RWPE2 (cell line): ENCODE results near the gene ADGRG1.

ENCODE experiments used
- ATAC-seq: fragments of 200-7000 bp; cut with Tn5 transposase; 3 replicates; pipeline ENCODE4 v1.9.1; 2021; ENCODE audit warnings: low read depth
- DNase-seq: peaks from one replicate; pipeline ENCODE4 v3.0.0-alpha.2; 2020; ENCODE audit warnings: low spot score
- H3K27ac ChIP-seq: fragments of 450-650 bp; 2 replicates; pipeline ENCODE4 v1.5.1; 2017; ENCODE audit warnings: mild to moderate bottlenecking; ENCODE audit not compliant: poor library complexity, severe bottlenecking
- H3K27me3 ChIP-seq: fragments of 250-450 bp; sonication (Bioruptor Pico); 2 replicates; pipeline ENCODE4 v1.5.1; 2021; ENCODE audit warnings: mild to moderate bottlenecking, moderate library complexity; ENCODE audit not compliant: insufficient read depth, poor library complexity, severe bottlenecking
- H3K36me3 ChIP-seq: fragments of 250-450 bp; sonication (Bioruptor Pico); 2 replicates; pipeline ENCODE4 v1.5.1; 2020; ENCODE audit warnings: low read depth, mild to moderate bottlenecking, moderate library complexity
- H3K4me1 ChIP-seq: fragments of 250-450 bp; sonication (Bioruptor Pico); 2 replicates; pipeline ENCODE4 v1.5.1; 2021; ENCODE audit warnings: mild to moderate bottlenecking, moderate library complexity; ENCODE audit not compliant: insufficient read depth, poor library complexity, severe bottlenecking
- H3K4me3 ChIP-seq: fragments of 250-450 bp; sonication (Bioruptor Pico); 2 replicates; pipeline ENCODE4 v1.5.1; 2021; ENCODE audit warnings: mild to moderate bottlenecking, moderate library complexity; ENCODE audit not compliant: severe bottlenecking
- H3K9me3 ChIP-seq: fragments of 250-450 bp; sonication (Bioruptor Pico); 2 replicates; pipeline ENCODE4 v1.5.1; 2021; ENCODE audit warnings: mild to moderate bottlenecking, moderate library complexity; ENCODE audit not compliant: severe bottlenecking
- CTCF ChIP-seq: fragments of 450-650 bp; IDR thresholded peaks from one replicate; pipeline ENCODE4 v1.5.1; 2017; ENCODE audit warnings: mild to moderate bottlenecking, moderate library complexity; ENCODE audit not compliant: poor library complexity, severe bottlenecking

ADGRG1 gene

GRCh38 chr16:57638381-57638780 lies 10.0 kb downstream of the ADGRG1 start:
- Histone ChIP-seq H3K27ac (no peak overlapping the region), H3K4me3 (no peak overlapping the region), H3K4me1 (peaks cover 18% of the 10 kb centered on the region), H3K9me3 (no peaks in the 10 kb centered on the region), H3K27me3 (no peaks in the 10 kb centered on the region), H3K36me3 (peaks cover 46% of the 10 kb centered on the region)
- DNase-seq (no peak), ATAC-seq (no peak)
- TF ChIP-seq CTCF = no peak

GRCh38 chr16:57639172-57639887 lies 10.9 kb downstream of the ADGRG1 start:
- H3K27me3 ChIP-seq = no peaks in the 10 kb centered on the region
- TF ChIP-seq CTCF = no peak
- DNase-seq = no peak
- ATAC-seq = no peak
- peaks cover 12% of the 10 kb centered on the region for H3K4me1 ChIP-seq
- H3K27ac ChIP-seq = no peak overlapping the region
- H3K4me3 ChIP-seq = no peak overlapping the region
- H3K9me3 ChIP-seq = no peaks in the 10 kb centered on the region
- peaks cover 42% of the 10 kb centered on the region for H3K36me3 ChIP-seq

GRCh38 chr16:57640185-57640584 lies 11.8 kb downstream of the ADGRG1 start:
- ATAC-seq (no peak), DNase-seq (no peak)
- TF ChIP-seq CTCF = no peak
- no peak overlapping the region for H3K4me3 ChIP-seq
- H3K36me3 ChIP-seq = peaks cover 43% of the 10 kb centered on the region
- no peak overlapping the region for H3K27ac ChIP-seq
- no peaks in the 10 kb centered on the region for H3K9me3 ChIP-seq
- peaks cover 15% of the 10 kb centered on the region for H3K4me1 ChIP-seq
- H3K27me3 ChIP-seq = no peaks in the 10 kb centered on the region

GRCh38 chr16:57640612-57641011 lies 12.2 kb downstream of the ADGRG1 start:
- no peak for ATAC-seq
- H3K9me3 ChIP-seq = no peaks in the 10 kb centered on the region
- TF ChIP-seq CTCF = no peak
- peaks cover 45% of the 10 kb centered on the region for H3K36me3 ChIP-seq
- peaks cover 19% of the 10 kb centered on the region for H3K4me1 ChIP-seq
- no peak overlapping the region for H3K4me3 ChIP-seq
- DNase-seq = no peak
- H3K27ac ChIP-seq = no peak overlapping the region
- no peaks in the 10 kb centered on the region for H3K27me3 ChIP-seq
